Stimulated activated CD4-positive, alpha-beta T cell treated with anti-CD3 and anti-CD28 coated beads, Interleukin-1b, Interleukin-23, amount 100 ng/mL, for 48 hours (primary cell): ENCODE data around the gene TADA2A.
A peak's percentile ranks its signal among the peaks of the same experiment; 100 is the strongest.

ENCODE experiments used
- DNase-seq: peaks from one replicate; pipeline ENCODE4 v3.0.0-alpha.2; 2020

The TADA2A gene

GRCh38 chr17:37406635-37407461 is at the start of gene TADA2A, which contains the start of gene ACACA:
TADA2A (plus strand) TSS chr17:37406886; CDS start chr17:37411366, 4,480 bp downstream.
ACACA (minus strand) TSS chr17:37406836; CDS start chr17:37406299, 537 bp downstream.
- DNase-seq = peak; percentile 76

- peak; percentile 50 for DNase-seq
Measured at GRCh38 chr17:37358098-37358829, 48.4 kb upstream of the TADA2A start.

GRCh38 chr17:37358830-37359681 is 47.6 kb upstream of the TADA2A start:
- peak; percentile 93 for DNase-seq

- no peak for DNase-seq
Measured at GRCh38 chr17:37359682-37360188, 47.0 kb upstream of the TADA2A start.

GRCh38 chr17:37360632-37361031 is 46.1 kb upstream of the TADA2A start:
- no peak for DNase-seq

- no peak for DNase-seq
Measured at GRCh38 chr17:37361543-37361942, 45.1 kb upstream of the TADA2A start.

- DNase-seq = no peak
Measured at GRCh38 chr17:37365589-37365988, 41.1 kb upstream of the TADA2A start.

GRCh38 chr17:37368577-37368976 is 38.1 kb upstream of the TADA2A start:
- DNase-seq = no peak

GRCh38 chr17:37373530-37374159 is 33.0 kb upstream of the TADA2A start:
- DNase-seq = peak; percentile 71

- no peak for DNase-seq
Measured at GRCh38 chr17:37375706-37376105, 31.0 kb upstream of the TADA2A start, which contains the start of gene C17orf78. C17orf78 (plus strand) TSS chr17:37375985; CDS start chr17:37376093, 108 bp downstream.

- no peak for DNase-seq
Measured at GRCh38 chr17:37382056-37382455, 24.6 kb upstream of the TADA2A start.

- no peak for DNase-seq
Measured at GRCh38 chr17:37384560-37385149, 22.0 kb upstream of the TADA2A start.

GRCh38 chr17:37385474-37385990 is 21.2 kb upstream of the TADA2A start:
- DNase-seq = no peak

GRCh38 chr17:37386462-37386861 is 20.2 kb upstream of the TADA2A start:
- DNase-seq = no peak

GRCh38 chr17:37388266-37388665 is 18.4 kb upstream of the TADA2A start:
- no peak for DNase-seq

- no peak for DNase-seq
Measured at GRCh38 chr17:37389160-37389559, 17.5 kb upstream of the TADA2A start.

GRCh38 chr17:37391146-37391545 is 15.5 kb upstream of the TADA2A start:
- DNase-seq = no peak

- no peak for DNase-seq
Measured at GRCh38 chr17:37392024-37392590, 14.6 kb upstream of the TADA2A start.

GRCh38 chr17:37393352-37393751 is 13.3 kb upstream of the TADA2A start:
- DNase-seq = no peak

GRCh38 chr17:37399265-37399803 is 7.4 kb upstream of the TADA2A start:
- no peak for DNase-seq

- DNase-seq = no peak
Measured at GRCh38 chr17:37400505-37400904, 6.2 kb upstream of the TADA2A start.
